H9 (cell line): ENCODE measurements around the gene CHST15. TPM values are rescaled to one million over a fixed set of nuclear protein-coding genes. Genes with fewer than 3 reads are reported as not detected.

ENCODE experiments used
- DNase-seq: peaks from one replicate; pipeline ENCODE4 v3.0.0-alpha.2; 2017
- H2AFZ ChIP-seq: one replicate; pipeline ENCODE4 v1.6.1; 2013; ENCODE audit warnings: mild to moderate bottlenecking, low read length, control low read depth, moderate library complexity
- H2AK5ac ChIP-seq: 2 replicates; pipeline ENCODE4 v1.6.1; 2013; ENCODE audit warnings: low read length, control low read depth, mixed read lengths; ENCODE audit not compliant: insufficient read length
- H2BK120ac ChIP-seq: one replicate; pipeline ENCODE4 v1.6.1; 2013; ENCODE audit warnings: low read depth, mild to moderate bottlenecking, low read length, control low read depth, inconsistent platforms; ENCODE audit not compliant: poor library complexity, severe bottlenecking
- H2BK12ac ChIP-seq: 2 replicates; pipeline ENCODE4 v1.6.1; 2013; ENCODE audit warnings: low read length, control low read depth, mixed read lengths, low read depth; ENCODE audit not compliant: insufficient read length
- H2BK15ac ChIP-seq: 2 replicates; pipeline ENCODE4 v1.6.1; 2013; ENCODE audit warnings: low read depth, low read length, control low read depth
- H2BK20ac ChIP-seq: one replicate; pipeline ENCODE4 v1.6.1; 2013; ENCODE audit warnings: low read depth, mild to moderate bottlenecking, low read length, control low read depth, inconsistent platforms; ENCODE audit not compliant: poor library complexity, severe bottlenecking
- H2BK5ac ChIP-seq: 2 replicates; pipeline ENCODE4 v1.6.1; 2013; ENCODE audit warnings: low read length, control low read depth, mixed read lengths; ENCODE audit not compliant: insufficient read length
- H3K14ac ChIP-seq: 2 replicates; pipeline ENCODE4 v1.6.1; 2013; ENCODE audit warnings: low read length, control low read depth; ENCODE audit not compliant: insufficient read depth
- H3K18ac ChIP-seq: 2 replicates; pipeline ENCODE4 v1.6.1; 2013; ENCODE audit warnings: low read depth, mild to moderate bottlenecking, mixed read lengths, low read length, control low read depth; ENCODE audit not compliant: insufficient read length
- H3K23ac ChIP-seq: 2 replicates; pipeline ENCODE4 v1.6.1; 2013; ENCODE audit warnings: low read length, control low read depth, mixed read lengths, low read depth; ENCODE audit not compliant: insufficient read length
- H3K23me2 ChIP-seq: 2 replicates; pipeline ENCODE4 v1.6.1; 2013; ENCODE audit warnings: low read depth, mild to moderate bottlenecking, mixed read lengths, low read length, control low read depth; ENCODE audit not compliant: insufficient read length, poor library complexity, severe bottlenecking
- H3K27ac ChIP-seq: 2 replicates; pipeline ENCODE4 v1.5.1; 2013; ENCODE audit warnings: low read length, control low read depth, mixed read lengths, low read depth; ENCODE audit not compliant: insufficient read length
- H3K27me3 ChIP-seq: 2 replicates; pipeline ENCODE4 v1.6.1; 2013; ENCODE audit warnings: low read length, control low read depth, inconsistent platforms; ENCODE audit not compliant: insufficient read depth
- H3K4ac ChIP-seq: 2 replicates; pipeline ENCODE4 v1.6.1; 2013; ENCODE audit warnings: low read depth, mild to moderate bottlenecking, control low read depth, inconsistent platforms, low read length, moderate library complexity
- H3K4me1 ChIP-seq: 2 replicates; pipeline ENCODE4 v1.6.1; 2013; ENCODE audit warnings: low read length, control low read depth, inconsistent platforms; ENCODE audit not compliant: insufficient read depth
- H3K4me2 ChIP-seq: 2 replicates; pipeline ENCODE4 v1.6.1; 2013; ENCODE audit warnings: low read length, control low read depth, mixed read lengths; ENCODE audit not compliant: insufficient read length, insufficient read depth
- H3K56ac ChIP-seq: 2 replicates; pipeline ENCODE4 v1.6.1; 2013; ENCODE audit warnings: low read depth, mild to moderate bottlenecking, mixed read lengths, low read length, control low read depth; ENCODE audit not compliant: insufficient read length
- H3K79me1 ChIP-seq: 2 replicates; pipeline ENCODE4 v1.6.1; 2013; ENCODE audit warnings: low read depth, mild to moderate bottlenecking, moderate library complexity, low read length, control low read depth, inconsistent platforms; ENCODE audit not compliant: insufficient read depth, poor library complexity, severe bottlenecking
- H3K79me2 ChIP-seq: 2 replicates; pipeline ENCODE4 v1.6.1; 2013; ENCODE audit warnings: low read length, control low read depth, inconsistent platforms; ENCODE audit not compliant: insufficient read depth
- H3K9ac ChIP-seq: 2 replicates; pipeline ENCODE4 v1.6.1; 2013; ENCODE audit warnings: low read length, control low read depth, mixed read lengths; ENCODE audit not compliant: insufficient read length; ENCODE audit errors: extremely low read depth
- H3K9me3 ChIP-seq: one replicate; pipeline ENCODE4 v1.6.1; 2013; ENCODE audit warnings: low read depth, low read length, inconsistent platforms; ENCODE audit not compliant: control insufficient read depth
- H3T11ph ChIP-seq: one replicate; pipeline ENCODE4 v1.6.1; 2013; ENCODE audit warnings: mild to moderate bottlenecking, low read length, control low read depth, inconsistent platforms
- H4K20me1 ChIP-seq: one replicate; pipeline ENCODE4 v1.6.1; 2013; ENCODE audit not compliant: control insufficient read depth, insufficient read length, insufficient read depth
- H4K5ac ChIP-seq: 2 replicates; pipeline ENCODE4 v1.6.1; 2013; ENCODE audit warnings: low read depth, mild to moderate bottlenecking, mixed read lengths, low read length, control low read depth; ENCODE audit not compliant: insufficient read length
- H4K8ac ChIP-seq: replicated peaks from 2 replicates; pipeline ENCODE4 v1.6.1; 2013; ENCODE audit warnings: low read length, control low read depth, mixed read lengths, low read depth; ENCODE audit not compliant: insufficient read length
- H4K91ac ChIP-seq: 2 replicates; pipeline ENCODE4 v1.6.1; 2013; ENCODE audit warnings: low read depth, mild to moderate bottlenecking, moderate library complexity, mixed read lengths, low read length, control low read depth; ENCODE audit not compliant: insufficient read length
- H3K27ac Mint-ChIP-seq, 3 experiments: 2 replicates in 2 of 3; 3 replicates in 1 of 3; pipeline ENCODE4 v1.8.0; 2020 to 2021; ENCODE audit warnings: mixed read lengths in 3 of 3, mild to moderate bottlenecking in 1 of 3, moderate library complexity in 1 of 3
- H3K27me3 Mint-ChIP-seq: 2 replicates; pipeline ENCODE4 v1.8.0; 2021; ENCODE audit warnings: low read depth, mild to moderate bottlenecking, moderate library complexity, mixed read lengths
- H3K36me3 Mint-ChIP-seq, 3 experiments: 2 replicates in 2 of 3; 3 replicates in 1 of 3; pipeline ENCODE4 v1.8.0; 2020 to 2021; ENCODE audit warnings: low read depth in 3 of 3, mixed read lengths in 3 of 3; ENCODE audit not compliant: insufficient read depth in 1 of 3
- H3K4me1 Mint-ChIP-seq, 2 experiments: 2 replicates each; pipeline ENCODE4 v1.8.0; 2020; ENCODE audit warnings: mixed read lengths in 2 of 2
- H3K4me3 Mint-ChIP-seq, 2 experiments: 2 replicates in 1 of 2; 3 replicates in 1 of 2; pipeline ENCODE4 v1.8.0; 2020 to 2021; ENCODE audit warnings: mild to moderate bottlenecking in 2 of 2, mixed read lengths in 2 of 2, moderate library complexity in 1 of 2
- H3K9me3 Mint-ChIP-seq, 2 experiments: 2 replicates in 1 of 2; 3 replicates in 1 of 2; pipeline ENCODE4 v1.8.0; 2020; ENCODE audit warnings: mild to moderate bottlenecking in 2 of 2, mixed read lengths in 2 of 2, moderate library complexity in 1 of 2
- WGBS: extraction: QIAGEN DNeasy Blood & Tissue Kit; methylation state at CpG from one replicate; pipeline ENCODE4 v1.1.7; 2013; ENCODE audit warnings: missing lambda C conversion rate, low lambda C conversion rate, mixed read lengths; ENCODE audit not compliant: insufficient read length; ENCODE audit errors: extremely low coverage; 5-methylcytosine and 5-hydroxymethylcytosine counted together
- total RNA-seq: library from RNA; stranded (reverse); gene quantifications from 2 replicates; pipeline ENCODE4 v1.2.1, GENCODE V29; 2021
- TF ChIP-seq, protein P1 (sequence below): fragments of 200-600 bp; sonication (generic); conservative IDR thresholded peaks from 3 replicates; pipeline ENCODE4 v1.8.0; 2021; ENCODE audit warnings: antibody characterized with exemption, mild to moderate bottlenecking

CHST15 gene
- total RNA-seq, 1 experiment from 2014 or later: 8.7 TPM

DNA sequence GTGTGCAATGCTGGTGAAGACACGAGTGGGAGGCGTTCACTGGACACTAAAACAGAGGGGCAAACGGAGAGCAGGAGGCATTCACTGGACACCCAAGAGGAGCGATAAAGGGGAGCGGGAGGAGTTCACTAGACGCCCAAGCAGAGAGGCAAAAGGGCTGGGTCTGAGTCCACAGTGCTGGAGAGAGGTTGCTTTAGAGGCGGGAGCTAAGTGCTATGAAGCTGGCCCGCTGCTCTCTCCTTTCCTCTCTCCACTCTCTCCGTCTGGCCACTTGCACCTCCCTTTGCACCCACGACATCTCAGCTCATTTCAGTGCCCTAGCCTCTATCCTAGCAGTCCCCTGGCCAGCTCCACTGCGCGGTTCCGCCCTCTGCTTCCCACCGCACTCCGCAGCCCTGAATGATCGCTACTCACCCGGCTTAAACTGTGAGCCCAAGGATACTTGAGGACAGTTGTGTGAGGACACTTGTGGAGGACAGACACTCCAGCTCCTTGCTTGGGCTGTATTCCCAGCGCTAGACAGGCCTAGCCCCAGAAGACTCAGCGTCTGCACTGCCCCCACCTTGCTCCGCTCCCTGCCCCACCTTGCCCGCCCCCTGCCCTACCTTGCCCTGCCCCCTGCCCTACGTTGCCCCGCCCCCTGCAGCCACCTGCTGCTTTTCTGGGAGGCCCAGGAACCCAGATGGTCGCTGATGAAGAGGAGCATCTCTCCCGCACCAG, 123.0 kb downstream of the CHST15 start:
- Histone ChIP-seq H2BK12ac (no peak overlapping the region), H3K4me2 (peak overlapping the region; percentile 43), H3K9ac (no peak overlapping the region), H2AK5ac (no peak overlapping the region), H3T11ph (no peak overlapping the region), H2BK5ac (no peak overlapping the region), H2BK15ac (no peak overlapping the region), H4K20me1 (no peaks in the 10 kb centered on the region), H4K91ac (no peak overlapping the region), H4K8ac (no peak overlapping the region), H3K27me3 (peaks cover 16% of the 10 kb centered on the region; the same call in 1 of the 2 replicates), H3K56ac (no peak overlapping the region), H3K9me3 (no peaks in the 10 kb centered on the region), H2AFZ (no peak overlapping the region), H3K23me2 (peaks cover 8% of the 10 kb centered on the region), H2BK20ac (no peak overlapping the region), H3K79me2 (no peaks in the 10 kb centered on the region), H3K4me1 (peaks cover 5% of the 10 kb centered on the region; the same call in 1 of the 2 replicates), H3K4ac (no peak overlapping the region), H3K23ac (no peak overlapping the region), H4K5ac (no peak overlapping the region), H3K18ac (no peak overlapping the region), H3K79me1 (no peaks in the 10 kb centered on the region), H3K14ac (no peak overlapping the region), H3K27ac (no peak overlapping the region), H2BK120ac (no peak overlapping the region)
- H3K4me1 Mint-ChIP-seq: peaks cover 25 to 48% of the 10 kb centered on the region in 2 experiments
- H3K4me3 Mint-ChIP-seq: peak overlapping the region in 1 of 2 experiments; percentile 76; a peak in 2 of 5 replicates
- TF ChIP-seq, protein P1, sequence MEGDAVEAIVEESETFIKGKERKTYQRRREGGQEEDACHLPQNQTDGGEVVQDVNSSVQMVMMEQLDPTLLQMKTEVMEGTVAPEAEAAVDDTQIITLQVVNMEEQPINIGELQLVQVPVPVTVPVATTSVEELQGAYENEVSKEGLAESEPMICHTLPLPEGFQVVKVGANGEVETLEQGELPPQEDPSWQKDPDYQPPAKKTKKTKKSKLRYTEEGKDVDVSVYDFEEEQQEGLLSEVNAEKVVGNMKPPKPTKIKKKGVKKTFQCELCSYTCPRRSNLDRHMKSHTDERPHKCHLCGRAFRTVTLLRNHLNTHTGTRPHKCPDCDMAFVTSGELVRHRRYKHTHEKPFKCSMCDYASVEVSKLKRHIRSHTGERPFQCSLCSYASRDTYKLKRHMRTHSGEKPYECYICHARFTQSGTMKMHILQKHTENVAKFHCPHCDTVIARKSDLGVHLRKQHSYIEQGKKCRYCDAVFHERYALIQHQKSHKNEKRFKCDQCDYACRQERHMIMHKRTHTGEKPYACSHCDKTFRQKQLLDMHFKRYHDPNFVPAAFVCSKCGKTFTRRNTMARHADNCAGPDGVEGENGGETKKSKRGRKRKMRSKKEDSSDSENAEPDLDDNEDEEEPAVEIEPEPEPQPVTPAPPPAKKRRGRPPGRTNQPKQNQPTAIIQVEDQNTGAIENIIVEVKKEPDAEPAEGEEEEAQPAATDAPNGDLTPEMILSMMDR: no peak
- H3K36me3 Mint-ChIP-seq: peaks cover 0 to 6% (median 2%) of the 10 kb centered on the region in 3 experiments; a peak in 5 of 7 replicates
- DNase-seq: peak; percentile 59
- peaks cover 72% of the 10 kb centered on the region for H3K27me3 Mint-ChIP-seq
- H3K9me3 Mint-ChIP-seq: peaks cover 6 to 14% of the 10 kb centered on the region in 2 experiments; a peak in 4 of 5 replicates
- peak overlapping the region in 1 of 3 experiments; percentile 4; a peak in 1 of 7 replicates for H3K27ac Mint-ChIP-seq
- no CpG with 5 or more reads among the region's 25 CpGs for whole genome bisulfite sequencing
